HepG2 (cell line): Measurements from ENCODE around the gene PLCB2.

ENCODE experiments used
- BHLHE40 ChIP-seq: IDR thresholded peaks from 2 replicates; pipeline ENCODE4 v1.6.1; 2011; ENCODE audit warnings: low read length, improper control_type of control experiment
- MAFF ChIP-seq: IDR thresholded peaks from 2 replicates; pipeline ENCODE4 v1.6.1; 2011; ENCODE audit warnings: low read depth, low read length, improper control_type of control experiment
- RAD21 ChIP-seq: fragments of 450-650 bp; formaldehyde crosslinking; IDR thresholded peaks from 2 replicates; pipeline ENCODE4 v1.5.0; 2020; ENCODE audit warnings: mild to moderate bottlenecking
- SMC3 ChIP-seq: IDR thresholded peaks from 2 replicates; pipeline ENCODE4 v1.6.1; 2011; ENCODE audit warnings: low read length, improper control_type of control experiment
- ZNF75D ChIP-seq: sonication (generic); formaldehyde crosslinking; IDR thresholded peaks from 2 replicates; pipeline ENCODE4 v1.8.1; 2023; ENCODE audit warnings: missing genetic modification reagents, mild to moderate bottlenecking, borderline replicate concordance
- TF ChIP-seq, protein P1 (sequence below): sonication (generic); formaldehyde crosslinking; IDR thresholded peaks from 2 replicates; pipeline ENCODE4 v1.5.0; 2020; ENCODE audit warnings: mild to moderate bottlenecking, missing genetic modification reagents

DNA sequence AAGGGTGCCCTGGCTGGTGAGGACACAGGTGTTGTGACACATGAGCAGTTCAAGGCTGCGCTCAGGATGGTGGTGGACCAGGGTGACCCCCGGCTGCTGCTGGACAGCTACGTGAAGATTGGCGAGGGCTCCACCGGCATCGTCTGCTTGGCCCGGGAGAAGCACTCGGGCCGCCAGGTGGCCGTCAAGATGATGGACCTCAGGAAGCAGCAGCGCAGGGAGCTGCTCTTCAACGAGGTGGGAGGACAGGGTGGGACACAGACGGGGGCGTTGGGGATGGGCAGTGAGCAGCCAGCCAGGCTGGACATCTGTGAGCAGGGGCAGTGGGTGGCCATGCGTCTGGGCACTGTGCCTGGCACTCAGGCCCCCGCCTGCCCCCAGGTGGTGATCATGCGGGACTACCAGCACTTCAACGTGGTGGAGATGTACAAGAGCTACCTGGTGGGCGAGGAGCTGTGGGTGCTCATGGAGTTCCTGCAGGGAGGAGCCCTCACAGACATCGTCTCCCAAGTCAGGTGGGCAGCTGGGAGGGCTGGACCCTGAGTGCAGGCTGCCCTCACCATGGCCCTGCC lies 35.2 kb downstream of the PLCB2 start:
- TF ChIP-seq MAFF (no peak), ZNF75D (no peak), RAD21 (no peak), BHLHE40 (no peak), SMC3 (no peak)
- TF ChIP-seq, protein P1, sequence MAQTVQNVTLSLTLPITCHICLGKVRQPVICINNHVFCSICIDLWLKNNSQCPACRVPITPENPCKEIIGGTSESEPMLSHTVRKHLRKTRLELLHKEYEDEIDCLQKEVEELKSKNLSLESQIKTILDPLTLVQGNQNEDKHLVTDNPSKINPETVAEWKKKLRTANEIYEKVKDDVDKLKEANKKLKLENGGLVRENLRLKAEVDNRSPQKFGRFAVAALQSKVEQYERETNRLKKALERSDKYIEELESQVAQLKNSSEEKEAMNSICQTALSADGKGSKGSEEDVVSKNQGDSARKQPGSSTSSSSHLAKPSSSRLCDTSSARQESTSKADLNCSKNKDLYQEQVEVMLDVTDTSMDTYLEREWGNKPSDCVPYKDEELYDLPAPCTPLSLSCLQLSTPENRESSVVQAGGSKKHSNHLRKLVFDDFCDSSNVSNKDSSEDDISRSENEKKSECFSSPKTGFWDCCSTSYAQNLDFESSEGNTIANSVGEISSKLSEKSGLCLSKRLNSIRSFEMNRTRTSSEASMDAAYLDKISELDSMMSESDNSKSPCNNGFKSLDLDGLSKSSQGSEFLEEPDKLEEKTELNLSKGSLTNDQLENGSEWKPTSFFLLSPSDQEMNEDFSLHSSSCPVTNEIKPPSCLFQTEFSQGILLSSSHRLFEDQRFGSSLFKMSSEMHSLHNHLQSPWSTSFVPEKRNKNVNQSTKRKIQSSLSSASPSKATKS (CRISPR knock-in tag): no peak
